Left ventricle myocardium inferior (tissue), 1 donor: ENCODE measurements around the gene IP6K3. TPM values are rescaled to one million over a fixed set of nuclear protein-coding genes. Genes with fewer than 3 reads are reported as not detected.

ENCODE experiments used
- DNase-seq: peaks from one replicate; pipeline ENCODE4 v3.0.0-alpha.2; 2020
- H3K27ac ChIP-seq: fragments of 200-600 bp; replicated peaks from 2 replicates; pipeline ENCODE4 v1.8.0; 2021
- H3K27me3 ChIP-seq: fragments of 200-600 bp; 2 replicates; pipeline ENCODE4 v1.8.0; 2021; ENCODE audit warnings: low read depth
- H3K36me3 ChIP-seq: fragments of 200-600 bp; 2 replicates; pipeline ENCODE4 v1.8.0; 2021
- H3K4me1 ChIP-seq: fragments of 200-600 bp; 2 replicates; pipeline ENCODE4 v1.8.0; 2021
- H3K4me3 ChIP-seq: fragments of 200-600 bp; 2 replicates; pipeline ENCODE4 v1.8.0; 2021; ENCODE audit warnings: mild to moderate bottlenecking, moderate library complexity
- H3K9me3 ChIP-seq: fragments of 200-600 bp; replicated peaks from 2 replicates; pipeline ENCODE4 v1.8.0; 2021
- intact Hi-C: fragments of 100-400 bp; cut with micrococcal nuclease; formaldehyde crosslinking; loops from one replicate; pipeline ENCODE4 v1.11.0; 2022
- total RNA-seq: library from RNA; stranded (reverse); fragmentation: NEBNext Ultra II Directional; extraction: Animal tissue kit (Norgen Biotek cat#: 25700); gene quantifications from one replicate; pipeline ENCODE4 v1.2.1, GENCODE V29; 2021
- TF ChIP-seq, protein P1 (sequence below): fragments of 200-600 bp; IDR thresholded peaks from 2 replicates; pipeline ENCODE4 v1.8.0; 2021; ENCODE audit warnings: antibody characterized with exemption, mild to moderate bottlenecking, borderline replicate concordance
- donor health status: DM: no; HTN: yes; CAD: no; lungs with severe emphysema.

The IP6K3 gene
- total RNA-seq, 1 donor from 2014 or later = 42.0 TPM

DNA sequence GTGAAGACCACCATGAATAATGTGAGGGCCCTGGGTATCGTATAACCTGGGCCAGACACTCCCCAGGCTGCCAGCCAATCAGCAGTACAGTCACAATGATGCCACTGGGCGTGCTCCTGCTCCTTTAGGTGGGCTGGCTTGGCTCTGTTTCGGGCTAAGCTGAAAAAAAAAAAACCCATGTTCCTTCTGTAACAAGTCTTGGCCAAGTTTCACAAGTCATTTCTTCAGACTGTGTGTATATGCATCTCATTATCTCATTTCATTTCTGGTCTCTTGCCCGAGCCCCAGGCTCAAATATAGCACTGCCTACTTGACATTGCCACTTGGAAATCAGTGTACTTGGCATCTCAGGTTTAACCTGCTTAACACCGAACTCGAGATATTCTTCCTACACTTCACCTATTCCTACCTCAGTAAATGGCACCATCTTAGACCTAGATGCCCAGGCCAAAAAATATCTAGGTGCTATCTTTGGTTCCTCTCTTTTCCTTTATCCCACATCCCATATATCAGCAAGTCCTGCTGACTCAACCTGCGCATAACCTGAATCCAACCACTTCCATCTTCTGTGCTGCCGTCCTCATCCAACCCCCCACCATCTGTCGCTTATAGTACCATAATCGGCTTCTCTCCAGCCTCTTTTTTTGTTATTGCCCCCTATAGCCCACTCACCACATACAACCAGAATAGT, 37.0 kb downstream of the IP6K3 start:
- no peak for DNase-seq
- Histone ChIP-seq H3K27ac (peak overlapping the region; percentile 98), H3K36me3 (peaks cover 7% of the 10 kb centered on the region), H3K4me1 (peaks cover 42% of the 10 kb centered on the region), H3K9me3 (no peaks in the 10 kb centered on the region), H3K4me3 (peak overlapping the region; percentile 85), H3K27me3 (no peaks in the 10 kb centered on the region)
- intact Hi-C loops = no loop called here
- TF ChIP-seq, protein P1, sequence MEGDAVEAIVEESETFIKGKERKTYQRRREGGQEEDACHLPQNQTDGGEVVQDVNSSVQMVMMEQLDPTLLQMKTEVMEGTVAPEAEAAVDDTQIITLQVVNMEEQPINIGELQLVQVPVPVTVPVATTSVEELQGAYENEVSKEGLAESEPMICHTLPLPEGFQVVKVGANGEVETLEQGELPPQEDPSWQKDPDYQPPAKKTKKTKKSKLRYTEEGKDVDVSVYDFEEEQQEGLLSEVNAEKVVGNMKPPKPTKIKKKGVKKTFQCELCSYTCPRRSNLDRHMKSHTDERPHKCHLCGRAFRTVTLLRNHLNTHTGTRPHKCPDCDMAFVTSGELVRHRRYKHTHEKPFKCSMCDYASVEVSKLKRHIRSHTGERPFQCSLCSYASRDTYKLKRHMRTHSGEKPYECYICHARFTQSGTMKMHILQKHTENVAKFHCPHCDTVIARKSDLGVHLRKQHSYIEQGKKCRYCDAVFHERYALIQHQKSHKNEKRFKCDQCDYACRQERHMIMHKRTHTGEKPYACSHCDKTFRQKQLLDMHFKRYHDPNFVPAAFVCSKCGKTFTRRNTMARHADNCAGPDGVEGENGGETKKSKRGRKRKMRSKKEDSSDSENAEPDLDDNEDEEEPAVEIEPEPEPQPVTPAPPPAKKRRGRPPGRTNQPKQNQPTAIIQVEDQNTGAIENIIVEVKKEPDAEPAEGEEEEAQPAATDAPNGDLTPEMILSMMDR = no peak

DNA sequence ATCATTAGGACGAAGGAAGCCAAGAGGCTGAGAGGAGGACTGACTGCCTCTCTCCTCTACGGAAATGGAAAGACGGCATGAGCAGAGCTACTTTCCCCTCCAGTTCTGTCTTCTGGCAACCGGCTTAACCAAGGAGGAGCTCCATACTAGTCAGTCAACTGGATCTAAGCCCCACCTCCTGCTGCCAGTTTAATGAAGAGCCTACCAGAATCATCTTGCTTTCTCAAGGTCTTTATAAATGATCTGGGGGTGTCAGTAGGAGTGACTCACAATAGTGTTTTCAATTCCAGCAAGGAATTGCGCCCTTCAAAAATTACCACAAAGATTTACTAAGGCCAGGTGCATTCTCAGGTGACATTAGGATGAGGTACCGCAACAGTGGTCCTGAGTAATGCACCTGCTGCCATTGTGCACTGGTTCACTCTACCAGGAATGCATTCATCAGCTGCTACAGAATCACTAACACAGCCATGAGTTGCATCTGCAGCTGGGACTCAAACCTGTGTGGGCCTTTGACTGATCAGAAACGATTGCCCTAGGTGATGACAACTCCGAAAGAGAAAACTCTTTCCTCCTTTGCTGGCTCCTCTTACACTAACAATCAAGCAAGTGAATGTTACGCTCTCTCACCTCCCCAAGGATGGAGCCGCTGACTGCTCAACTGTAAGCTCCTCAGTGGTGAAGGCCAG, 38.0 kb downstream of the IP6K3 start:
- intact Hi-C loops = no loop called here

DNA sequence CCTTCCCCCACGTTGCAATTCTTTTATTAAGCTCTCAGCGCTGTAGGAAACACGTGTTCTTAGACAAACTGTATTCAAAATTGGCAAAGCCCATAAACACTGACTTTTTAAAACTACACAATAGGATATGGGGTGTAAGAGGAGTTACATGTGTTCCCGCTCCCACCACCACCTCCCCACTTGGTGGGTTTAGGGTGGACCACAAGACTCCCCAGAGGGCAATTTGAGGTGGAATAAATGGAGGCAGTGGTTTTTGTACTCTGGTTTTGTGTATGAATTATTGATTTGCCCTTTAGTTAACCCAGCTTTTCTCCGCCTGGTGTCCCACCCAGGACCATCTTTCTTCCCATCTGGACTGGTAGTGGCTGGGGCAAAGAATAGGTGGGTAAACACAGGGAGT, 38.9 kb downstream of the IP6K3 start:
- intact Hi-C loops = no loop called here
- peak overlapping the region; percentile 98 for H3K27ac ChIP-seq
- peaks cover 7% of the 10 kb centered on the region for H3K36me3 ChIP-seq
- no peak for DNase-seq
- peaks cover 42% of the 10 kb centered on the region for H3K4me1 ChIP-seq
- H3K27me3 ChIP-seq = no peaks in the 10 kb centered on the region
- H3K9me3 ChIP-seq = no peaks in the 10 kb centered on the region
- TF ChIP-seq, protein P1 = no peak
- H3K4me3 ChIP-seq = no peak overlapping the region

More for the DNA sequence above, 38.0 kb downstream of the IP6K3 start:
- Histone ChIP-seq H3K4me3 (peak overlapping the region; percentile 85), H3K27me3 (no peaks in the 10 kb centered on the region), H3K9me3 (no peaks in the 10 kb centered on the region), H3K36me3 (peaks cover 7% of the 10 kb centered on the region), H3K27ac (peak overlapping the region; percentile 98), H3K4me1 (peaks cover 42% of the 10 kb centered on the region)
- TF ChIP-seq, protein P1 = no peak
- no peak for DNase-seq

DNA sequence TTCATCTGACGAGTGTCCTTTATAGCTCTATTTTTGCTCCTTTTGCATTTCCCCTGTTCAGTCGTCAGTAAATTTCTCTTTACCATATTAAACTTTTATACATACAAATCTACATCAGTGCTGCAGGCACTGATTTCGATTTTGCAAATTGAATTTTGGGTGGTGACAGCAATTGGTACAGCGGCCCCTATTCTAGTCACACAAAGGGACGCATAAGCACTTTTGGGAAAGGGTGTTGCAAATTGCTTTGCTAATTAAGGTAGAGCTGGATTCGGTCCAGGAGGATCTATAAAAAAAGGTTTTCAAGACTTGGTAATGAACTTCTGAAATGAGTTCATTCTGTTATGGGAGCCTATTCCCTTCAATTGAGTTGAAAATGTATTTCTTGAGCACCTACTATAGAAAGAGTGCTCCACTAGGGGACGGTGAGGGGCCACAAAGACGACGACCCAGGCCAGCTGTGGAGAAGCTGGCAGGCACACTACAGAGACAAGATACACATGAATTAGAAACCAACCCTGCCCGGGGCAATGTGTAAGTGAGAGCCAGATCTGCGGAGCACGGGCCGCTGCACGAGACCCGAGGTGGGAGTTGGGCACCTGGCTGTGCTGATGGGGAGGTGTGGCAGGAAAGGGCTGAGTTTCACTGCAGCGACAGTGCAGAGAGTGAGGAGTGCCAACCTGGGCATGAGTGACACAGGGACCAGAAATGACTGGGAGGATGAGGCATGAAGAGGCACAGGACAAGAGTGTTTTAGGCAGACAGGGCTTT, 40.6 kb downstream of the IP6K3 start:
- no peaks in the 10 kb centered on the region for H3K27me3 ChIP-seq
- peaks cover 7% of the 10 kb centered on the region for H3K36me3 ChIP-seq
- no peak overlapping the region for H3K4me3 ChIP-seq
- no peak for DNase-seq
- peaks cover 41% of the 10 kb centered on the region for H3K4me1 ChIP-seq
- intact Hi-C loops = no loop called here
- TF ChIP-seq, protein P1 = no peak
- H3K27ac ChIP-seq = no peak overlapping the region
- H3K9me3 ChIP-seq = no peaks in the 10 kb centered on the region

DNA sequence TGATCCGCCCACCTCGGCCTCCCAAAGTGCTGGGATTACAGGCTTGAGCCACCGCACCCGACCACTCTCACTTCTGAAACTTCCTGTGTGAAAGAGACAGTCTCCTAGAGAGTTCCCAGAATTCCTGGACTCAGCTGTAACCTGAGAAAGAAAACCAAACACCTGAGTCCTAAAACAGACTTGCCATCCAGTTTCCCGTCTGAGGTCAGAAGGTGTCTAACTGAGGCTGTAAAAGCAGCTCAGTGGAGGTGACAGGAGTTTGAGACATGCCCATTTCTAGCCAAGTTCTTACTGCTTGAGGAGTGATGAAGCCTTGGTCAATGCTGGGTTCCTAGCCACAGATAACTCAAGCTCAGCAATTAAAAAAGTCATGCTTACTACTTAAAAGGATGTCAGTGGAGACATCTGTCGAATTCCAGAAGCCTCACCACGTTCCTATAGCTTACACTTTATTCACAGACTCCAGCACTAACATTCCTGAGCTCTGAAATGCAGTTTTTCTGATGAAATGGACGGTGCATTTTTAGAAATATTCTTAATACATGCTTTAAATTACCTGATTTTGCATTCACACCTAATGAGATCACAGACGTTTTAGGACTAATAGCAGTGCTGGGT, 41.3 kb downstream of the IP6K3 start:
- DNase-seq = no peak
- Histone ChIP-seq H3K4me1 (peaks cover 37% of the 10 kb centered on the region), H3K4me3 (no peak overlapping the region), H3K9me3 (no peaks in the 10 kb centered on the region), H3K27me3 (no peaks in the 10 kb centered on the region), H3K27ac (no peak overlapping the region), H3K36me3 (peaks cover 7% of the 10 kb centered on the region)
- intact Hi-C loops = no loop called here
- TF ChIP-seq, protein P1 = no peak
